Kasumi-1 (cell line): Measurements from ENCODE around the gene TTC27.

Source experiments
- DNase-seq, 2 experiments: peaks; one replicate each; lab custom pipeline; 2025; lab: John Stamatoyannopoulos, UW

The TTC27 gene

DNA sequence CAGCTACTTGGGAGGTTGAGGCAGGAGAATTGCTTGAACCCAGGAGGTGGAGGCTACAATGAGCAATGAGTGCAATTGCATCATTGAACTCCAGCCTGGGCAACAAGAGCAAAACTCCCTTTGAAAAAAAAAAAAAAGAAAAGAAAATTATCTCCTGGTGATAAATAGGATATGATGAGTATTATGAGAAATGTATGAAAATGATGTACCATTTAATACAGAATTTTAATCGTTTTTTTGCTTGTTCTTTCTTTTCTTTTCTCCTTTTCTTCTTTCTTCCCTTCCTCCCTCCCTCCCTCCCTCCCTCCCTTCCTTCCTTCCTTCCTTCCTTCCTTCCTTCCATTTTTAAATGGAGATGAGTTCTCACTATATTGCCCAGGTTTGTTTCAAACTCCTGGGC, 40.4 kb downstream of the TTC27 start:
- no peak for DNase-seq

DNA sequence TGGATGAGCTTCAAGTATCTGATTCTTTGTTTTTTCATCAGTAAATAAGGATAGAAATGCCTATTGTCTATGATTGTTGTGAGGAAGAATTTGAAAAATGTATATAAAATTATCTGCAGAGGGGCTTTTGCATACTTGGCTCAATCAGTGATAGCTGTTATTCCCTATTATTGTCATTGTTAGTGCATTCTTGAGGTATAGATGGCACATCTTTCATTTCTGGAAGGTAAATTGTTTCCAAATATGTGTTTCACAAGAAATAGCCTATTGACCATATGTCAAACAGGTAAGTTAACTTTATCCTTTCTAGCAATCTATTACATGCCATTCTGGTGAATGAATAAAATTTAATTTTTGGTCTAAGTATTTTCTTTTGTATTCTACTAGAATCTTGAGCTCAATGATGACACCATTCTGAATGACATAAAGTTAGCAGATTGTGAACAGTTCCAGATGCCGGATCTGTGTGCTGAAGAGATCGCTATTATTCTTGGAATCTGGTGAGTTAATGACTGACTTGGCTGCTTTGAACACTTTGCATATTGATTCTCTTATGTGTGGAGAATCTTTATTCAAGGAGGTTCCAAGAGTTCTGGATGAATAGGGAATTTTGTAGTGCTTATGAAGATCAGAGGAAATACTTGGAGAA, 44.2 kb downstream of the TTC27 start:
- DNase-seq = no peak

DNA sequence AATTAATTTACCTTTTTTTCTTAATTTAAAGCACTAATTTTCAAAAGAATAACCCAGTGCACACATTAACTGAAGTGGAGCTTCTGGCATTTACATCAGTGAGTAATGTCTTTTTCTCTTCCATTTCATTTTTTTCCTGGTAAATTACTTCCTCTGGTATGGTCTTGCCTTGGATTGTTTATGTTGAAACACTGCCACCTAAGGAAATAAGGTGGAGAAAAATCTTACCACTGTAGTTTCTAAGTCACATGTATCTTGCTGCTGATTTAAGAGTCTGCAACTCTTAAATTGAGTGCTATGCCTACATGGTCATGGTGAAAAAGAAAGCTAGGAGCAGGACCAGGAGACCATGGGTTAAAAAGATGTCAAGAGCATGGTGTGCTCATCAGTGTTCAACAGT, 51.0 kb downstream of the TTC27 start:
- peak in 1 of 2 experiments; percentile 5 for DNase-seq

- DNase-seq = no peak
Observed at GRCh38 chr2:32680942-32681341, 53.1 kb downstream of the TTC27 start.

DNA sequence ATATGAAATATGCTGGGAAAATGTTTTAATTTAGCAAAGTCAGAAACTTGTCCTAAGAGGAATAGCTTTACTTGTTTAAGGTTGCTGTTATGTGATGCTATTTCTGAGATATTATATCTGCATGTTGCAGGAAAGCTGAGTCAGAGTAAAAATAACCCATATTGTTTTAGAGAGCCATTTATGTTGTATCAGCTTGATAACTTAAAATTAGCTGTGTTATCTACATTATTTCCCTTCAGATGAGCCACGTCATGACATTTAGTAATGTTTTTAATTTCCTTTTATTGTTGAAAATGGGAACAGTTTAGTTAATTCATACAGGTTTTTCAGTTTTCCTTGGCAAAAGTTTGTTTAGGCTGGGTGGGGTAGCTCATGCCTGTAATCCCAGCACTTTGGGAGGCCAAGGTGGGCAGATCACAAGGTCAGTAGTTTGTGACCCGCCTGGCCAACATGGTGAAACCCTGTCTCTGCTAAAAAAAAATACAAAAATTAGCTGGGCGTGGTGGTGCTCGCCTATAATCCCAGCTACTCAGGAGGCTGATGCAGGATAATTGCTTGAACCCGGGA, 55.8 kb downstream of the TTC27 start:
- DNase-seq = no peak

DNA sequence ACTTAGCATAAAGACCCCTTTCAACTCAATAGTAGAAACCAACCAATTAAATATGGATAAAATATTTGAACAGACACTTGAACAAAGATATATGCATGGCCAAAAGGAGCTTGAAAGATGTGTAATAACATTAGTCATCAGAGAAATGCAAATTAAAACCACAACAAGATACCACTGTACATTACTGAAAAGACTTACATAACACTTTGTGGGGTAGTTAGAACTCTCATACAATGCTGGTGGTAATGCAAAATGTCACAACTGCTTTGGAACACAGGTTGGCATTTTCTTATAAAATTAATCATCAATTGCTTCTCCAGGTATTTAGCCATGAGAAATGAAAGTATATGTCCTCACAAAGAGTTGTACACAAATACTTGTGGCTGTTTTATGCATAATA, 60.7 kb downstream of the TTC27 start:
- DNase-seq = peak; percentile 9 to 26

DNA sequence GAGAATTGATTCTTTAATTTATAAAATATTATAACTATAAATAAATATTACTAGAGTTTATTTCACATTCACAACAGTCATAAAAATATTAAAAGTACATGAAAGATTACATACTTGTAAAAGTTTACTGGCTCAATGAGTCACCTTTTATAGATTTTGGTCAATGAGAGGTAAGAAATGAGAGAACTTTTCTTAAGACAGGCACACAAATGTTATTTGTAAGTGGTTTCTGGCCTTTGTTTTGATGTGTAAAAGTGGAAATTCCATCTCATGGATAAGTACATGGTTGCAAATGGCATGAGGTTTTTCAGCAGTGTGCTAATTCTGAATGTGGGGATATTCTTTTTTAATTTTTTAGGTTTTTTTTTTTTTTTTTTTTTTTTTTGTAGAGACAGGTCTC, 63.8 kb downstream of the TTC27 start:
- no peak for DNase-seq

- no peak for DNase-seq
Observed at GRCh38 chr2:32696439-32696838, 68.6 kb downstream of the TTC27 start.

DNA sequence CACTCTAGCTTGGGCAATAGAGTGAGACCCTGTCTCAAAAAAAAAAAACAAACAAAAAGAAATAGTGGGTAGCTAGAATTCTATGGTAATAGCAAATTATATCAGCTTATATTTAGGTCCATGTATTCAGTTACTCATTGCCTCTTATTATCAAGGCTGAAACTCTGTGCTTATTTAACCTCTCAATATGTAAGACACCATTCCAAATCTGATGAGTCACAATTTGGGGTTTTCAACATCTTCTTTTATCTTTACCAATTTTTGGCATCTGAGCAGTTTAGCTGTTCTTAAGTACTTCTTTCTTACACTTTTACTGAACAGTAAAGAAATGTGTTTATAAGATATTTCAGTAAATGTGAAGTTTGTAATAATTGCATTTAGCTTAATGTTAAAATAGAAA, 69.3 kb downstream of the TTC27 start:
- DNase-seq = no peak

GRCh38 chr2:32699151-32699550, 71.3 kb downstream of the TTC27 start:
- DNase-seq = no peak

GRCh38 chr2:32701806-32702205, 74.0 kb downstream of the TTC27 start:
- DNase-seq = no peak

DNA sequence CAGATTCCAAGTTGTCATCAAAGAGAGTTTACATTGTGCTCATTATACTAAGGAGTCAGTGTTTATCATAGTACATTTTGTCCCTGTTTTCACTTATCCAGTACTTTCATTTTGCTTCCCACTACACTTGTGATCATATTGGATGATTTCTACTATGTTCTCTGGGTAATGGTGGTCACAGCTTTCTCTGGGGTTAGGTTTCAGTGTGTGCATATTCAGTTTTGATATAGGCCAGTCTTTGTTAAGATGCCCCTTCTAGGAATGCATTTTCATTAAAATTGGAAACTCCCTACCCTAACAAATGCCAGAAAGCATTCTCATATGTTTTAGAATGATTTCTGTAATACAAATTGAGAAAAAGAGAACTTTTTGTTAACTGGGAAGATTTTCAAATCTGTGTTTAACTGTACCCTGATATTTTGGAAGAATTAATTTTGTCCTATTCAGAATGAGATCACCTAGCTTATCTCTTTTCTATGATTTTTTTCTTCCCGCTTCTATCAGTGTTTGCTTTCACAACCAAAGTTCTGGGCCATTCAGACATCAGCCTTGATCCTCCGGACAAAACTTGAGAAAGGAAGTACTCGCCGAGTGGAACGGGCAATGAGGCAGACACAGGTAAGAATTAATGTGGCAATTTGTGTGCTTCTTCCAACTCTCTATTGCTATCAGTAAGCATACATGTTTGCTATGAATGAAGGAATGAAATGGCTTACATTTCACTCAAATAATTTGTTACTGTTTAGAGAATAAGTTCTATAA, 74.6 kb downstream of the TTC27 start:
- no peak for DNase-seq

GRCh38 chr2:32706815-32707579, 79.1 kb downstream of the TTC27 start:
- DNase-seq = no peak

- DNase-seq = no peak
Observed at GRCh38 chr2:32711219-32711618, 83.4 kb downstream of the TTC27 start.

DNA sequence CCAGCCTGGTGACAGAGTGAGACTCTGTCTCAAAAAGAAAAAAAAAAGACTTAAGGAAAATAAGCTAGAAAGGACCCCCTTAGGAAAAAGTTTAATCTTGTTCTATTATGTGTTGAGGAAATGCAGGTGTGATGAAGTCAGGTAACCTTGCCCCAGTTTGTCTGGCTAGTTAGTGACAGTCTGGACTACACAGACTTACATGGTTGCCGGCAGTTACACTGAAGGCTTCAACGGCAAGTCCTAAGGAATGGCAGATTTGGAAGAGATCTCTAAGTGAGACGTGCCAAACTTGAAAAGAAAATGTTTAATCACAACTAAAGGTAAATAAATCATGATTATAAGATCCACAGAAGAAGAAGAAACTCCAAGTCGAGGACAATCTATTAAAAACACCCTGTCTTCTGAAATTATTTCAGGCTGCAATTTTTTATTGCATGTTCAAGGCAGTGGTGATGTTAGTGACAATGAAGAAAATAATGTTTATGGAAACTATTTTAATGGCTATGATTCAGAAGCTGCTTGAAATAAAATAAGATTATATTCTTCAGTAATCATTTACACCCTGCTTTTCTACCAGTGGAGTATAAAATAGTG, 84.2 kb downstream of the TTC27 start:
- DNase-seq = no peak

DNA sequence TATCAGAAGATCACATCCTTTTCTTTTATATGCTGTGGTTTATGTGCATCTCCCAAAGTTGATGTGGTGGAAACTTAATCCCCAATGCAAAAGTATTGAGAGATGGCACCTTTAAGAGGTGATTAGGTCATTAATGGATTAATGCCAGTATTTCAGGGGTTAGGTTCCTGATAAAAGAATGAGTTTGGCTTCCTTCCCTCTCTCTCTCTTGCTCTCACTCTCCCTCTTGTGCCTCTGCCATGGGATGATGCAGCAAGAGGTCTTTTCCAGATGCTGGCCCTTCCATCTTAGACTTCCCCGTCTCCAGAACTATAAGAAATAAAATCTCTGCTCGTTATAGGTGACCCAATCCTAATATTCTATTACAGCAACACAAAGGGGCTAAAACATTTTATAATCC, 85.0 kb downstream of the TTC27 start:
- no peak for DNase-seq

GRCh38 chr2:32714521-32714920, 86.7 kb downstream of the TTC27 start:
- DNase-seq = no peak

DNA sequence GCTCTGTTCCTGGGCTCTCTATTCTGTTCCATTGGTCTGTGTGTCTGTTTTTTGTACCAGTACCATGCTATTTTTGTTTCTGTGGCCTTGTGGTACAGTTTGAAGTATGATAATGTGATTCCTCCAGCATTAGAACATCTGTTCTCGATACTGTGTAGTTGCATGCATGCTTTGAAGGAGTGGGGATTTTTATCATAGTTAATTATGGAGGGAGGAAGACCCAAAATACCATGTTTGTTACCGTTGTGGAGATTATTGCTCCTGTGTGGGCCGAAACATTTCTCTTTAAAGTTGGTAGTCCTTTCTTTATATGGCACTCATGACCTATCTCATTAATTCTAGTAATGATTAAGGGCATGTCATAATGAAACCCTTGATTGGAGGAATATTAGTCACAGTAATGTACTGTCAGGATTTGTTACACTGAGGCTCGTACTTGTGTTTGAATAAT, 87.6 kb downstream of the TTC27 start:
- no peak for DNase-seq

DNA sequence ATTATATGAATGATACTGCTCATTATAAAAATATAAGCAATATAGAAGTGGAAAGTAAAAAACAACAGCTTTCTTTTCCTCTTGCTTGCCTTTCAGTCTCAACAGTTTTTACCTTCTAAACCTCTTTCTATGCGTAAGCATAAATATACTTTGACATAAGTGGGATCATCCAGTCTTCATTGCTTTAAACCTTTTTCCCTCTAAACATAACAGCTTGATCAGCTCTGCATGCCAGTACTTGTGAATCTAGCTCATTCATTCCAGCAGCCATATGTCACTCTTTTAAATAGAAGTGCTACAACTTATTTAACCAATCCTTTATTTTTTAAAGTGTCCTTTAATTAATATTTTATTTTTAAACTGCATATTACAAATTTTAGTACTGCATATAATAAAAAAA, 88.1 kb downstream of the TTC27 start:
- no peak for DNase-seq

- no peak for DNase-seq
Observed at GRCh38 chr2:32716598-32716997, 88.7 kb downstream of the TTC27 start.

- DNase-seq = no peak
Observed at GRCh38 chr2:32718752-32719151, 90.9 kb downstream of the TTC27 start.

- DNase-seq = no peak
Observed at GRCh38 chr2:32719430-32719829, 91.6 kb downstream of the TTC27 start.
